Gastroesophageal sphincter (tissue), 3 donors: Measurements from ENCODE around the gene FHIT.

Source experiments
- POLR2AphosphoS5 ChIP-seq: sonication (generic); formaldehyde crosslinking; IDR thresholded peaks from one replicate; pipeline ENCODE4 v1.6.1; 2017; ENCODE audit warnings: antibody characterized with exemption
- TF ChIP-seq, protein P1 (sequence below), 4 experiments: fragments of 200-600 bp in 2 of 4; fragments of 450-650 bp in 2 of 4; sonication (generic) in 1 of 4; IDR thresholded peaks; one replicate each; pipeline ENCODE4 v1.5.1; 2017 to 2019; ENCODE audit warnings: antibody characterized with exemption in 4 of 4, mild to moderate bottlenecking in 2 of 4, moderate library complexity in 2 of 4

DNA sequence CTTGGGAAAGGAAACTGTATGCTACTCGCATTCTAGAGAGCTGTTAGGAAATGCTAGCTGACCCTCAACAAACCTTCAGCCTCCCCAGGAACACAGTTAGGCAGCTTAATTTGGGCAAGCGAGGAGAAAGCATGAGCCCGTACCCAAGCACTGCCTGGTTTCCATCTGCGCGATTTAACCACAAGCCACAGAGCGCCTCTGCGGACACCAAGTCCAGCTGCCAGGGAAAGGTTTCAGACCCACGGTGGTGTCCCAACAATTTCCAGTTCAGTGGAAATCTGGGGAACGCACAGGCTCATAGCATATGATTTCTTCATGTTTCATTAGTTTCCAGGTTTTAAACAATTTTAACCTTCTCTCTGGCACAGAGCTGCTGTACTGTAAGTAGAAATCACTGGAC lies 617.6 kb downstream of the FHIT start:
- no peak for TF ChIP-seq POLR2AphosphoS5
- TF ChIP-seq, protein P1, sequence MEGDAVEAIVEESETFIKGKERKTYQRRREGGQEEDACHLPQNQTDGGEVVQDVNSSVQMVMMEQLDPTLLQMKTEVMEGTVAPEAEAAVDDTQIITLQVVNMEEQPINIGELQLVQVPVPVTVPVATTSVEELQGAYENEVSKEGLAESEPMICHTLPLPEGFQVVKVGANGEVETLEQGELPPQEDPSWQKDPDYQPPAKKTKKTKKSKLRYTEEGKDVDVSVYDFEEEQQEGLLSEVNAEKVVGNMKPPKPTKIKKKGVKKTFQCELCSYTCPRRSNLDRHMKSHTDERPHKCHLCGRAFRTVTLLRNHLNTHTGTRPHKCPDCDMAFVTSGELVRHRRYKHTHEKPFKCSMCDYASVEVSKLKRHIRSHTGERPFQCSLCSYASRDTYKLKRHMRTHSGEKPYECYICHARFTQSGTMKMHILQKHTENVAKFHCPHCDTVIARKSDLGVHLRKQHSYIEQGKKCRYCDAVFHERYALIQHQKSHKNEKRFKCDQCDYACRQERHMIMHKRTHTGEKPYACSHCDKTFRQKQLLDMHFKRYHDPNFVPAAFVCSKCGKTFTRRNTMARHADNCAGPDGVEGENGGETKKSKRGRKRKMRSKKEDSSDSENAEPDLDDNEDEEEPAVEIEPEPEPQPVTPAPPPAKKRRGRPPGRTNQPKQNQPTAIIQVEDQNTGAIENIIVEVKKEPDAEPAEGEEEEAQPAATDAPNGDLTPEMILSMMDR (IDR thresholded peaks at IDR 0.05): no peak
